HepG2 (cell line): ENCODE measurements around the gene SCFD1. TPM values are rescaled to one million over a fixed set of nuclear protein-coding genes. Genes with fewer than 3 reads are reported as not detected.

Experiments used
- ATAC-seq: fragments of 200-7000 bp; cut with Tn5 transposase; 3 replicates; pipeline ENCODE4 v1.9.1; 2020; ENCODE audit warnings: mild to moderate bottlenecking, moderate library complexity
- BruUV-seq: library from RNA; stranded (reverse); fragments of 400-500 nt; replicated peaks from 2 replicates; lab custom pipeline; 2021; lab: Mats Ljungman, UMichigan
- CTCF ChIA-PET: fragments of 300-600 bp; formaldehyde crosslinking; extraction: SDS; loops from one replicate; lab custom pipeline; 2021; ENCODE audit warnings: low total read pairs, inconsistent platforms, low intra/inter-chr PET ratio; lab: Yijun Ruan, JAX
- POLR2A ChIA-PET: fragments of 350-600 bp; sonication (Branson Sonifier 250); formaldehyde crosslinking; loops from one replicate; lab custom pipeline; 2020; ENCODE audit warnings: antibody characterized with exemption, inconsistent platforms; lab: Yijun Ruan, JAX
- DNase-seq: peaks from one replicate; pipeline ENCODE4 v3.0.0-alpha.2; 2015; ENCODE audit warnings: low spot score
- FAIRE-seq: peaks from 3 replicates; lab custom pipeline; 2011; peaks lifted over from hg19 to GRCh38; lab: Jason Lieb, UNC
- H2AFZ ChIP-seq: one replicate; pipeline ENCODE4 v1.6.1; 2011; ENCODE audit warnings: low read length, inconsistent platforms
- H3K27ac ChIP-seq: fragments of 300-600 bp; 3 replicates; pipeline ENCODE4 v1.8.0; 2011; ENCODE audit warnings: mixed run types, mild to moderate bottlenecking, mixed read lengths, low read length, inconsistent platforms; ENCODE audit not compliant: insufficient read depth; ENCODE audit errors: extremely low read length
- H3K27me3 ChIP-seq, 2 experiments: fragments of 200-600 bp in 1 of 2; 2 replicates in 1 of 2; 3 replicates in 1 of 2; pipeline versions ENCODE4 v1.6.0 to v1.8.0; 2011; ENCODE audit warnings: low read length in 2 of 2, mild to moderate bottlenecking in 2 of 2, moderate library complexity in 2 of 2, inconsistent platforms in 1 of 2; ENCODE audit not compliant: insufficient read depth in 2 of 2, control insufficient read depth in 1 of 2
- H3K36me3 ChIP-seq, 2 experiments: fragments of 200-600 bp in 1 of 2; replicated peaks in 1 of 2; 2 replicates in 1 of 2; 3 replicates in 1 of 2; pipeline versions ENCODE4 v1.5.1 to v1.8.0; 2011; ENCODE audit warnings: low read length in 2 of 2, inconsistent platforms in 1 of 2; ENCODE audit not compliant: insufficient read depth in 2 of 2, control insufficient read depth in 1 of 2
- H3K4me1 ChIP-seq: 2 replicates; pipeline ENCODE4 v1.5.1; 2012; ENCODE audit warnings: low read length, inconsistent platforms; ENCODE audit not compliant: insufficient read depth
- H3K4me2 ChIP-seq: 2 replicates; pipeline ENCODE4 v1.6.0; 2011; ENCODE audit warnings: low read depth, low read length, inconsistent platforms
- H3K4me3 ChIP-seq, 3 experiments: fragments of 200-600 bp in 1 of 3; sonication (generic), shearing (Covaris generic) in 1 of 3; replicated peaks in 1 of 3; 2 replicates each; pipeline ENCODE4 v1.5.1; 2011 to 2016; ENCODE audit warnings: low read length in 3 of 3, inconsistent platforms in 2 of 3, low read depth in 2 of 3, mild to moderate bottlenecking in 2 of 3, control low read depth in 1 of 3, mixed read lengths in 1 of 3; ENCODE audit not compliant: insufficient read depth in 1 of 3
- H3K79me2 ChIP-seq: one replicate; pipeline ENCODE4 v1.6.1; 2011; ENCODE audit warnings: low read length, inconsistent platforms; ENCODE audit not compliant: insufficient read depth
- H3K9ac ChIP-seq: 2 replicates; pipeline ENCODE4 v1.6.0; 2011; ENCODE audit warnings: mild to moderate bottlenecking, low read depth, low read length, inconsistent platforms; ENCODE audit not compliant: insufficient read depth
- H3K9me3 ChIP-seq: 2 replicates; pipeline ENCODE4 v1.5.1; 2012; ENCODE audit warnings: mild to moderate bottlenecking, low read length
- H4K20me1 ChIP-seq: 2 replicates; pipeline ENCODE4 v1.6.0; 2011; ENCODE audit warnings: inconsistent platforms, mild to moderate bottlenecking, low read length, moderate library complexity; ENCODE audit not compliant: insufficient read depth
- ATRX ChIP-seq: sonication (generic); formaldehyde crosslinking; IDR thresholded peaks from 2 replicates; pipeline ENCODE4 v1.4.0; 2020; ENCODE audit warnings: missing genetic modification reagents, borderline replicate concordance
- EP300 ChIP-seq, 3 experiments: sonication (generic) in 1 of 3; formaldehyde crosslinking in 1 of 3; IDR thresholded peaks; 2 replicates each; pipeline versions ENCODE4 v1.5.1 to v1.6.1; 2011 to 2020; ENCODE audit warnings: low read depth in 2 of 3, low read length in 2 of 3, borderline replicate concordance in 1 of 3, improper control_type of control experiment in 1 of 3, mild to moderate bottlenecking in 1 of 3, missing genetic modification reagents in 1 of 3, moderate library complexity in 1 of 3
- FOXJ3 ChIP-seq: sonication (generic); formaldehyde crosslinking; IDR thresholded peaks from 2 replicates; pipeline ENCODE4 v1.4.0; 2020; ENCODE audit warnings: missing genetic modification reagents, mild to moderate bottlenecking, borderline replicate concordance
- HCFC1 ChIP-seq: fragments of 150-350 bp; IDR thresholded peaks from 2 replicates; pipeline ENCODE4 v1.6.1; 2014; ENCODE audit warnings: low read depth, low read length
- HNRNPUL1 ChIP-seq: fragments of 200-400 bp; formaldehyde crosslinking; IDR thresholded peaks from 2 replicates; pipeline ENCODE4 v1.6.1; 2017; ENCODE audit warnings: low read depth, mild to moderate bottlenecking, low read length, moderate library complexity
- KAT8 ChIP-seq: IDR thresholded peaks from 2 replicates; pipeline ENCODE4 v1.6.1; 2016; ENCODE audit warnings: missing genetic modification reagents, missing compliant biosample characterization
- RXRA ChIP-seq: sonication (generic); formaldehyde crosslinking; IDR thresholded peaks from 2 replicates; pipeline ENCODE4 v1.5.1; 2020; ENCODE audit warnings: missing genetic modification reagents
- SNAPC2 ChIP-seq: sonication (generic); formaldehyde crosslinking; IDR thresholded peaks from 2 replicates; pipeline ENCODE4 v1.8.1; 2022; ENCODE audit warnings: mild to moderate bottlenecking, missing genetic modification reagents
- TAF1 ChIP-seq: sonication (generic); formaldehyde crosslinking; IDR thresholded peaks from 2 replicates; pipeline ENCODE4 v1.4.0; 2020; ENCODE audit warnings: missing genetic modification reagents
- TCF12 ChIP-seq, 2 experiments: fragments of 450-650 bp in 1 of 2; sonication (generic) in 1 of 2; formaldehyde crosslinking in 1 of 2; IDR thresholded peaks; 2 replicates each; pipeline versions ENCODE4 v1.6.1 to v1.8.0; 2017 to 2022; ENCODE audit warnings: antibody characterized with exemption in 1 of 2, mild to moderate bottlenecking in 1 of 2, missing genetic modification reagents in 1 of 2, moderate library complexity in 1 of 2
- ZC3H13 ChIP-seq: sonication (generic); formaldehyde crosslinking; IDR thresholded peaks from 2 replicates; pipeline ENCODE4 v1.8.1; 2023; ENCODE audit warnings: mild to moderate bottlenecking, missing genetic modification reagents, moderate library complexity
- ZHX1 ChIP-seq: sonication (generic); formaldehyde crosslinking; IDR thresholded peaks from 2 replicates; pipeline ENCODE4 v1.8.1; 2022; ENCODE audit warnings: low read depth, mild to moderate bottlenecking, missing genetic modification reagents
- ZNF383 ChIP-seq: sonication (generic); formaldehyde crosslinking; IDR thresholded peaks from 2 replicates; pipeline ENCODE4 v1.4.0; 2020; ENCODE audit warnings: missing genetic modification reagents, mild to moderate bottlenecking, borderline replicate concordance
- ZNF567 ChIP-seq: sonication (generic); formaldehyde crosslinking; IDR thresholded peaks from 2 replicates; pipeline ENCODE4 v1.8.1; 2023; ENCODE audit warnings: mild to moderate bottlenecking, missing genetic modification reagents, borderline replicate concordance
- ZNF615 ChIP-seq: sonication (generic); formaldehyde crosslinking; IDR thresholded peaks from 2 replicates; pipeline ENCODE4 v1.5.0; 2020; ENCODE audit warnings: mild to moderate bottlenecking, missing genetic modification reagents, borderline replicate concordance
- ZNF709 ChIP-seq: sonication (generic); formaldehyde crosslinking; IDR thresholded peaks from 2 replicates; pipeline ENCODE4 v1.5.0; 2020; ENCODE audit warnings: mild to moderate bottlenecking, missing genetic modification reagents
- ZZZ3 ChIP-seq: sonication (generic); formaldehyde crosslinking; IDR thresholded peaks from 2 replicates; pipeline ENCODE4 v1.4.0; 2020; ENCODE audit warnings: missing genetic modification reagents, mild to moderate bottlenecking, borderline replicate concordance
- in situ Hi-C: cut with HindIII; loops from 2 replicates; pipeline ENCODE4 v1.10.0; 2017; ENCODE audit warnings: low pct_unique_long_range_greater_than_20kb; ENCODE audit not compliant: extremely low pct_ligation_motif_present
- intact Hi-C: fragments of 100-400 bp; cut with micrococcal nuclease; formaldehyde crosslinking; loops from one replicate; pipeline ENCODE4 v1.10.0; 2022; ENCODE audit not compliant: unreplicated experiment
- polyA plus RNA-seq, 8 experiments: library from polyadenylated mRNA; depleted of rRNA in 3 of 8; stranded (reverse) in 7 of 8; unstranded in 1 of 8; fragments of >200 nt; fragmentation: Illumina TruSeq in 4 of 8; extraction: Trizol in 4 of 8; gene quantifications; 2 replicates each; pipeline versions ENCODE4 v1.2.1 to v1.2.3, GENCODE V29; 2011 to 2016; ENCODE audit warnings: low read depth in 4 of 8, missing spikeins in 1 of 8, mixed read lengths in 1 of 8; ENCODE audit not compliant: insufficient read depth in 1 of 8
- total RNA-seq, 5 experiments: library from RNA; depleted of rRNA; stranded (reverse); fragments of >200 nt; fragmentation: Illumina TruSeq; extraction: Trizol; gene quantifications; 2 replicates each; pipeline ENCODE4 v1.2.3, GENCODE V29; 2016; ENCODE audit warnings: low read depth in 1 of 5
- TF ChIP-seq, protein P1 (sequence below): fragments of 450-650 bp; IDR thresholded peaks from 2 replicates; pipeline ENCODE4 v1.6.1; 2016
- TF ChIP-seq, protein P2 (sequence below), 2 experiments: fragments of 450-650 bp in 1 of 2; sonication (generic) in 1 of 2; formaldehyde crosslinking; IDR thresholded peaks; 2 replicates each; pipeline versions ENCODE4 v1.5.0 to v1.8.0; 2020 to 2022; ENCODE audit warnings: mild to moderate bottlenecking in 1 of 2, missing genetic modification reagents in 1 of 2

Gene SCFD1
- total and polyA plus RNA-seq, 2 of the 13 experiments (the other 11 are each of a cell fraction or from before 2014, with no cell fraction given) = 235 to 256 TPM

- Histone ChIP-seq H3K4me3 (no peak overlapping the region), H3K4me1 (no peaks in the 10 kb centered on the region), H4K20me1 (0 out of 2 replicates have a peak, but pooled peaks cover 4% of the 10 kb centered on the region), H3K27me3 (no peaks in the 10 kb centered on the region), H3K36me3 (peaks cover 7 to 42% of the 10 kb centered on the region in 2 experiments; a peak in 4 of 5 replicates), H2AFZ (no peak overlapping the region), H3K9ac (no peak overlapping the region), H3K79me2 (peaks cover 87% of the 10 kb centered on the region), H3K9me3 (peaks cover 13% of the 10 kb centered on the region; the same call in 1 of the 2 replicates), H3K27ac (no peak overlapping the region), H3K4me2 (no peak overlapping the region)
- TF ChIP-seq ZHX1 (CRISPR knock-in tag) (no peak), ATRX (CRISPR knock-in tag) (no peak), HCFC1 (no peak), ZNF383 (CRISPR knock-in tag) (0 out of 2 replicates have a peak, but pooled peaks have one; percentile 5), TAF1 (CRISPR knock-in tag) (no peak), HNRNPUL1 (no peak), FOXJ3 (CRISPR knock-in tag) (0 out of 2 replicates have a peak, but pooled peaks have one; percentile 21), EP300 (IDR thresholded peaks at IDR 0.05; ENCODE audit: low read depth in 2 of 2, low read length in 2 of 2) (no peak), EP300 (CRISPR knock-in tag; IDR thresholded peaks at IDR 0.05; ENCODE audit: borderline replicate concordance) (no peak), ZZZ3 (CRISPR knock-in tag) (no peak), TCF12 (IDR thresholded peaks at IDR 0.05) (no peak), TCF12 (CRISPR knock-in tag; IDR thresholded peaks at IDR 0.05) (no peak), ZNF567 (CRISPR knock-in tag) (no peak), ZNF709 (CRISPR knock-in tag) (no peak), ZNF615 (CRISPR knock-in tag) (no peak), RXRA (CRISPR knock-in tag) (no peak), KAT8 (CRISPR knock-in tag) (no peak), ZC3H13 (CRISPR knock-in tag) (no peak), SNAPC2 (CRISPR knock-in tag) (0 out of 2 replicates have a peak, but pooled peaks have one; percentile 33)
- TF ChIP-seq, protein P1, sequence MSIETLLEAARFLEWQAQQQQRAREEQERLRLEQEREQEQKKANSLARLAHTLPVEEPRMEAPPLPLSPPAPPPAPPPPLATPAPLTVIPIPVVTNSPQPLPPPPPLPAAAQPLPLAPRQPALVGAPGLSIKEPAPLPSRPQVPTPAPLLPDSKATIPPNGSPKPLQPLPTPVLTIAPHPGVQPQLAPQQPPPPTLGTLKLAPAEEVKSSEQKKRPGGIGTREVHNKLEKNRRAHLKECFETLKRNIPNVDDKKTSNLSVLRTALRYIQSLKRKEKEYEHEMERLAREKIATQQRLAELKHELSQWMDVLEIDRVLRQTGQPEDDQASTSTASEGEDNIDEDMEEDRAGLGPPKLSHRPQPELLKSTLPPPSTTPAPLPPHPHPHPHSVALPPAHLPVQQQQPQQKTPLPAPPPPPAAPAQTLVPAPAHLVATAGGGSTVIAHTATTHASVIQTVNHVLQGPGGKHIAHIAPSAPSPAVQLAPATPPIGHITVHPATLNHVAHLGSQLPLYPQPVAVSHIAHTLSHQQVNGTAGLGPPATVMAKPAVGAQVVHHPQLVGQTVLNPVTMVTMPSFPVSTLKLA = no peak
- TF ChIP-seq, protein P2, sequence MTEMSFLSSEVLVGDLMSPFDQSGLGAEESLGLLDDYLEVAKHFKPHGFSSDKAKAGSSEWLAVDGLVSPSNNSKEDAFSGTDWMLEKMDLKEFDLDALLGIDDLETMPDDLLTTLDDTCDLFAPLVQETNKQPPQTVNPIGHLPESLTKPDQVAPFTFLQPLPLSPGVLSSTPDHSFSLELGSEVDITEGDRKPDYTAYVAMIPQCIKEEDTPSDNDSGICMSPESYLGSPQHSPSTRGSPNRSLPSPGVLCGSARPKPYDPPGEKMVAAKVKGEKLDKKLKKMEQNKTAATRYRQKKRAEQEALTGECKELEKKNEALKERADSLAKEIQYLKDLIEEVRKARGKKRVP (CRISPR knock-in tag; IDR thresholded peaks at IDR 0.05) = no peak
- ChIA-PET CTCF (no interaction called here), POLR2A (no interaction called here)
- DNase-seq (no peak), ATAC-seq (no peak), FAIRE-seq (no peak)
- BruUV-seq = no TSS peak
- intact Hi-C loops (no loop called here), in situ Hi-C loops (no loop called here)
These were observed 38.0 kb upstream of the SCFD1 start for GRCh38 chr14:30584058-30584630.
